Calu3 (cell line): ENCODE measurements around the gene C10orf95. TPM values are rescaled to one million over a fixed set of nuclear protein-coding genes. Genes with fewer than 3 reads are reported as not detected.

Source experiments
- BruUV-seq: library from RNA; stranded (reverse); fragments of 400-500 nt; replicated peaks from 2 replicates; lab custom pipeline; 2021; lab: Mats Ljungman, UMichigan
- CTCF ChIA-PET: fragments of 300-600 bp; sonication (Branson Sonifier 250); formaldehyde crosslinking; loops from one replicate; lab custom pipeline; 2022; ENCODE audit warnings: antibody characterized with exemption; lab: Charles Lee
- DNase-seq: peaks from one replicate; pipeline ENCODE4 v3.0.0; 2022
- H3K27ac Mint-ChIP-seq: one replicate; pipeline ENCODE4 v1.8.0; 2022; ENCODE audit warnings: mixed read lengths; ENCODE audit not compliant: unreplicated experiment
- H3K27me3 Mint-ChIP-seq: one replicate; pipeline ENCODE4 v1.8.0; 2022; ENCODE audit warnings: mixed read lengths; ENCODE audit not compliant: unreplicated experiment
- H3K36me3 Mint-ChIP-seq: one replicate; pipeline ENCODE4 v1.8.0; 2022; ENCODE audit warnings: mild to moderate bottlenecking, moderate library complexity, mixed read lengths; ENCODE audit not compliant: insufficient read depth, unreplicated experiment
- H3K4me1 Mint-ChIP-seq: one replicate; pipeline ENCODE4 v1.8.0; 2022; ENCODE audit warnings: mild to moderate bottlenecking, low read depth, mixed read lengths; ENCODE audit not compliant: unreplicated experiment
- H3K4me3 Mint-ChIP-seq: one replicate; pipeline ENCODE4 v1.8.0; 2022; ENCODE audit warnings: mild to moderate bottlenecking, low read depth, moderate library complexity, mixed read lengths; ENCODE audit not compliant: unreplicated experiment
- H3K9me3 Mint-ChIP-seq: one replicate; pipeline ENCODE4 v1.8.0; 2022; ENCODE audit warnings: low read depth, mixed read lengths; ENCODE audit not compliant: unreplicated experiment
- intact Hi-C: fragments of 100-400 bp; cut with micrococcal nuclease; formaldehyde crosslinking; loops from one replicate; pipeline ENCODE4 v1.10.0; 2022; ENCODE audit not compliant: unreplicated experiment
- total RNA-seq: library from RNA; stranded (reverse); gene quantifications from 2 replicates; pipeline ENCODE4 v1.2.3, GENCODE V29; 2022
- TF ChIP-seq, protein P1 (sequence below): fragments of 200-600 bp; IDR thresholded peaks from one replicate; pipeline ENCODE4 v1.8.0; 2022; ENCODE audit warnings: antibody characterized with exemption; ENCODE audit not compliant: unreplicated experiment

C10orf95 gene
- total RNA-seq, 1 experiment from 2014 or later = 0.57 TPM

DNA sequence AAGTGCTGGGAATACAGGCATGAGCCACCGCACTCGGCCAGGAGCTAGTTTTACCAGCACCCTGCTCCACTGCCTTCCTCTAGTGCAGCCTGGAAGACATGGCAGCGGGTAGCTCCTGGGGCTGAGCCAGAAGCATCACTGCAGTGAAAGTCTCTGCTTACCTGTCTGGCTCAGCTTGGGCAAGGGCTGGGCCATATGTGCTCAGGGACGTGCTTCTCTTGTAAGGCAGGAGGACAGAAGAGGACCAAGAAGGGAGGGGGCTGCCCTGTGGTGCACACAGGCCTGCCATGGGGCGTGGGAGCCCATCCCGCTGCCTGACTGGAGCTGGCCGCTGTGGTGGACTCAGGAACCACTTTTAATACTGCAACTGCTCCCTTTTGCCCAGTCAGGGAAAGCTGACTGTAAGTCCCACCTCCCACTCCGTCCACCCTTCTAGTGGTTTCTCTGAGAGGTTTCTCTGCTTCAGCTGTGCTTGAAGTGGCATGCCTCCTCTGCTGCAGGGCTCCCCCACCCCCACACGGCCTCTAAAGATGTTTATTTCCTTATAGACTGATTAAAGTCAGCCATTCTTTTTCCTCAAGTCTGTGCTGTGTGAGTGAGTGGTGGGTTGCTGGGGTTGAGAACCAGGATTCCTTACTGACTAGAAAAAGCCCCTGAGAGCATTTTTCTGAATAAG, 25.3 kb upstream of the C10orf95 start:
- BruUV-seq = TSS peak; percentile 11
- Mint-ChIP-seq H3K36me3 (peaks cover 34% of the 10 kb centered on the region), H3K27ac (no peak overlapping the region), H3K9me3 (no peaks in the 10 kb centered on the region), H3K4me3 (no peak overlapping the region), H3K4me1 (no peaks in the 10 kb centered on the region), H3K27me3 (no peaks in the 10 kb centered on the region)
- DNase-seq = no peak
- TF ChIP-seq, protein P1, sequence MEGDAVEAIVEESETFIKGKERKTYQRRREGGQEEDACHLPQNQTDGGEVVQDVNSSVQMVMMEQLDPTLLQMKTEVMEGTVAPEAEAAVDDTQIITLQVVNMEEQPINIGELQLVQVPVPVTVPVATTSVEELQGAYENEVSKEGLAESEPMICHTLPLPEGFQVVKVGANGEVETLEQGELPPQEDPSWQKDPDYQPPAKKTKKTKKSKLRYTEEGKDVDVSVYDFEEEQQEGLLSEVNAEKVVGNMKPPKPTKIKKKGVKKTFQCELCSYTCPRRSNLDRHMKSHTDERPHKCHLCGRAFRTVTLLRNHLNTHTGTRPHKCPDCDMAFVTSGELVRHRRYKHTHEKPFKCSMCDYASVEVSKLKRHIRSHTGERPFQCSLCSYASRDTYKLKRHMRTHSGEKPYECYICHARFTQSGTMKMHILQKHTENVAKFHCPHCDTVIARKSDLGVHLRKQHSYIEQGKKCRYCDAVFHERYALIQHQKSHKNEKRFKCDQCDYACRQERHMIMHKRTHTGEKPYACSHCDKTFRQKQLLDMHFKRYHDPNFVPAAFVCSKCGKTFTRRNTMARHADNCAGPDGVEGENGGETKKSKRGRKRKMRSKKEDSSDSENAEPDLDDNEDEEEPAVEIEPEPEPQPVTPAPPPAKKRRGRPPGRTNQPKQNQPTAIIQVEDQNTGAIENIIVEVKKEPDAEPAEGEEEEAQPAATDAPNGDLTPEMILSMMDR = no peak
- intact Hi-C loops = no loop called here
- CTCF ChIA-PET = no interaction called here

DNA sequence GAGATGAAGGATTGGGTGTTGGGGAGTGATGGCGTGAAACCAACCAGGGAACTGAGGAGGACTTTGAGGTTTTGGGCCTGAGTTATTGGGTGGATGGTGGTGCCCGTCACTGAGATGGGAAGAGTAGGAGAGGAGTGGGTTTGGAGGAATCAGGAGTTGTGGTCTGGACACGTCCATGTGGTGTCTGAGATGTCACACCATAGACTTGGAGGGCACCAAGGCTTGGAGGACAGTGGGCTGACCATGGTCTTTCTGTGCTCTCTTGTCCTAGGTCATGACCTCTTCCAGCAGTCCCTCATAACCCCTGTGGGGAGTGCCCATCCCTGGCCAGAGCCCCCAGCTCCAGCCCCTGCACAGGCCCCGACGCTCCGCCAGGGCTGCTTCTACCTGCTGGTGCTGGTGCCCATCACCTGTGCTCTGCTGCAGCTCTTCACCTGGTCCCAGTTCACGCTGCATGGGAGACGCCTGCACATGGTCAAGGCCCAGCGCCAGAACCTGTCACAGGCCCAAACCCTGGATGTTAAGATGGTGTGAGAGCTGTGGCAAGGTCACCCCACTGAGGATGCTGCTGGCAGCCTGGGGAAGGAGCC, 24.2 kb upstream of the C10orf95 start:
- Mint-ChIP-seq H3K4me3 (no peak overlapping the region), H3K27ac (no peak overlapping the region), H3K36me3 (peaks cover 31% of the 10 kb centered on the region), H3K4me1 (no peaks in the 10 kb centered on the region), H3K9me3 (no peaks in the 10 kb centered on the region), H3K27me3 (no peaks in the 10 kb centered on the region)
- no peak for DNase-seq
- TF ChIP-seq, protein P1 = no peak
- CTCF ChIA-PET = no interaction called here
- BruUV-seq = no TSS peak
- intact Hi-C loops = no loop called here

DNA sequence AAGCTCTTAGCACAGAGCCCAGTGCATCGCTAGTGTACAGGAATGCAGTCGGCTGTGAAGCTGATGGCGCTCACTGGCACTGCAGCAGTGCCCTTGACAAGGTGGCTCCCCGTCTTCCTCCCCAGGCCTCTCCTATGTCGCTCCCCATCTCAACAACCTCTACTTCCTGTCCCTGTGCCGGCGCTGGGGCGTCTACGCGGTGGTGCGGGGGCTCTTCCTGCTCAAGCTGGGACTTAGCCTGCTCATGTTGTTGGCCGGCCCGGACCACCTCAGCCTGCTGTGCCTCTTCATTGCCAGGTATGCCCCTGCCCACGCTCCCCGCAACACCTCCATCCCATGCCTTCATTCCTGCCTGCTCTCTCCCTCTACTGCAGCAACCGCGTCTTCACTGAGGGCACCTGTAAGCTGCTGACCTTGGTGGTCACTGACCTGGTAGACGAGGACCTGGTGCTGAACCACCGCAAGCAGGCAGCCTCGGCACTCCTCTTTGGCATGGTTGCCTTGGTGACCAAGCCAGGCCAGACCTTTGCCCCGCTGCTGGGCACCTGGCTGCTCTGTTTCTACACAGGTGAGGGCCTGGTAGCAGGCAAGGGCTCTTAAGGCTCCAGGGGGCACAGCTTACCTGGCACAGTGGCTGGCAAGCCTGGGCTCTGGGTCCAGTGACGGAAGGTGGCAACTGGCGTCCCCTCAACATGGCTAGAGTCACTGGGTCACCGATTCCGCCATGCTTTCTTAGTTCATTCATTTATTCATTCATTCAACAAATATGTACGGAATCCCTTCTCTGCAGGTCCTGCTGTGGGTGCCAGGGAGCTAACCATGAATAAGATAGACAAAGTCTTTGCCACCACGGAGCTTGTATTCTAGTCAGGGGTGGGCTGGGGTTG, 22.3 kb upstream of the C10orf95 start:
- BruUV-seq = no TSS peak
- Mint-ChIP-seq H3K9me3 (no peaks in the 10 kb centered on the region), H3K27ac (peak overlapping the region; percentile 11), H3K36me3 (peaks cover 20% of the 10 kb centered on the region), H3K27me3 (no peaks in the 10 kb centered on the region), H3K4me3 (no peak overlapping the region), H3K4me1 (no peaks in the 10 kb centered on the region)
- TF ChIP-seq, protein P1 = no peak
- no peak for DNase-seq
- intact Hi-C loops = no loop called here
- CTCF ChIA-PET = no interaction called here
